ENCODE results near the gene ECE1. TPM values are rescaled to one million over a fixed set of nuclear protein-coding genes. Genes with fewer than 3 reads are reported as not detected.
A peak's percentile ranks its signal among the peaks of the same experiment; 100 is the strongest.

The ECE1 gene
- total and polyA plus RNA-seq, 2 of the 8 experiments (the other 6 are each of a cell fraction or from before 2014, with no cell fraction given): 21.4 to 36.8 TPM

DNA sequence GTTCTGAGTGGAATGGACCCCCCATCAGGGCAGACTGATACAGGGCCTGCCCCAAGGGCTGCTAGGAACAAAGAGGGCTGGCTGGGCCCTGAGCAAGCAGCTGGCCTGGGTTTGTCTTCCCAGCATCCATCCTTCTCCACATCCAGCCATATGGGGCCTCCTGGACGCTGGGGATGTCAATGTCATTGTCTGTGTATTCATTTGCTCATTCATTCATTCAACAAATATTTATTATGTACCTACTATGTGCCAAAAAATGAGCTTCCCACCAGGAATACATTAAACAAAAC is 15.6 kb upstream of the ECE1 start:
- H2BK15ac ChIP-seq (ENCODE audit: low read length): no peak overlapping the region
- WGBS, 2 experiments (ENCODE audit: extremely low coverage in 1 of 2, insufficient coverage in 1 of 2, insufficient read length in 1 of 2, insufficient replicate concordance in 2 of 2, low coverage in 1 of 2, low lambda C conversion rate in 2 of 2, missing lambda C conversion rate in 1 of 2): 81% methylated on average over 1 of the region's 1 CpG; no CpG with 5 or more reads in 1 of the 2 experiments
- FAIRE-seq (no peak), DNase-seq (ENCODE audit: low read depth in 1 of 2, low spot score in 2 of 2) (no peak)
- no peak for TF ChIP-seq TBP (IDR thresholded peaks at IDR 0.05; ENCODE audit: low read depth, low read length)
- TF ChIP-seq ZNF274 (IDR thresholded peaks at IDR 0.05; ENCODE audit: borderline replicate concordance, extremely low read depth, low read length): no peak
- TF ChIP-seq MAFK (IDR thresholded peaks at IDR 0.05; ENCODE audit: low read depth, low read length): no peak
- TF ChIP-seq POLR2AphosphoS5 (IDR thresholded peaks at IDR 0.05; ENCODE audit: low read depth, low read length): no peak
- no peak for TF ChIP-seq SAP30 (IDR thresholded peaks at IDR 0.05; ENCODE audit: insufficient read depth, insufficient replicate concordance, low read length)
- no peak for TF ChIP-seq CBX5 (IDR thresholded peaks at IDR 0.05; ENCODE audit: low read depth, low read length)
- no peak for TF ChIP-seq NRF1 (IDR thresholded peaks at IDR 0.05; ENCODE audit: low read depth, low read length)
- H3K4ac ChIP-seq (replicated peaks; ENCODE audit: insufficient read length, low read depth, low read length): no peak overlapping the region
- no peak overlapping the region for H2BK5ac ChIP-seq (ENCODE audit: low read depth, low read length)
- POLR2A ChIA-PET (ENCODE audit: partially characterized antibody): interaction anchor here (1.1 kb wide), 1 partner anchor 12 kb away, joined by 3 read pairs; no protein-coding TSS in a partner anchor
- H3K4me2 ChIP-seq (ENCODE audit: insufficient read depth in 1 of 2, low read depth in 2 of 2, low read length in 2 of 2): no peak overlapping the region
- H3K18ac ChIP-seq (ENCODE audit: extremely low read depth, low read length): no peak overlapping the region
- no peaks in the 10 kb centered on the region for H3K23me2 ChIP-seq (ENCODE audit: low read depth, low read length)
- H4K91ac ChIP-seq (replicated peaks; ENCODE audit: insufficient read length, low read length): no peak overlapping the region
- H2AFZ ChIP-seq (ENCODE audit: low read length): no peak overlapping the region
- no peak overlapping the region for H2AK5ac ChIP-seq (ENCODE audit: low read depth, low read length)
- no peak overlapping the region for H3K56ac ChIP-seq (replicated peaks; ENCODE audit: insufficient read length, low read depth, low read length)
- no peaks in the 10 kb centered on the region for H3K36me3 ChIP-seq (ENCODE audit: control insufficient read depth in 2 of 4, insufficient read depth in 4 of 4, low read length in 3 of 4)
- no peak overlapping the region for H3K14ac ChIP-seq (ENCODE audit: insufficient read length)
- peak overlapping the region; percentile 60; the same call in 1 of the 2 replicates for H4K8ac ChIP-seq (ENCODE audit: extremely low read depth, insufficient read depth, low read length)
- no peaks in the 10 kb centered on the region; a peak in 1 of 4 replicates for H3K9me3 ChIP-seq (ENCODE audit: insufficient read depth in 2 of 2, low read depth in 1 of 2, low read length in 1 of 2)
- H3K23ac ChIP-seq (ENCODE audit: insufficient read length): no peak overlapping the region
- H3K27ac ChIP-seq (ENCODE audit: low read depth, low read length): no peak overlapping the region
- H3K27me3 ChIP-seq (replicated peaks in 1 of 4; ENCODE audit: control insufficient read depth in 3 of 4, extremely low read depth in 1 of 4, insufficient read depth in 3 of 4, low read length in 3 of 4): no peaks in the 10 kb centered on the region
- H3K79me1 ChIP-seq (ENCODE audit: low read depth, low read length): peaks cover 10% of the 10 kb centered on the region
- peaks cover 0 to 1% of the 10 kb centered on the region in 2 experiments for H4K20me1 ChIP-seq (replicated peaks in 1 of 2; ENCODE audit: control insufficient read depth in 1 of 2, insufficient read depth in 2 of 2, low read length in 2 of 2)
- 0 out of 4 replicates have a peak, but pooled peaks cover 0 to 2% of the 10 kb centered on the region in 2 experiments for H3K79me2 ChIP-seq (ENCODE audit: control insufficient read depth in 1 of 2, insufficient read depth in 2 of 2, low read length in 2 of 2)
- no peak overlapping the region for H3K4me3 ChIP-seq (ENCODE audit: extremely low read depth in 1 of 4, insufficient read depth in 2 of 4, low read depth in 3 of 4, low read length in 4 of 4)
- peaks cover 12 to 34% (median 19%) of the 10 kb centered on the region in 4 experiments for H3K4me1 ChIP-seq (replicated peaks in 1 of 4; ENCODE audit: control insufficient read depth in 3 of 4, insufficient read depth in 4 of 4, low read length in 3 of 4)
- no peak overlapping the region for H2BK12ac ChIP-seq (ENCODE audit: low read depth, low read length)
- CTCF ChIA-PET (ENCODE audit: partially characterized antibody): interaction anchor here (0.8 to 3.4 kb wide), 9 partner anchors 9 to 73 kb away, joined by 3 to 16 read pairs (median 4); no protein-coding TSS in a partner anchor
- no peak overlapping the region for H2BK20ac ChIP-seq (ENCODE audit: low read length)
- H4K5ac ChIP-seq (ENCODE audit: insufficient read length, low read depth, low read length): no peak overlapping the region
- no peak overlapping the region for H3K9ac ChIP-seq (replicated peaks in 1 of 4; ENCODE audit: extremely low read depth in 1 of 4, low read depth in 3 of 4, low read length in 3 of 4)
- no peak overlapping the region for H2BK120ac ChIP-seq (replicated peaks; ENCODE audit: low read depth, low read length)
